Gastrocnemius medialis (tissue), 4 donors: ENCODE data around the gene CFAP54.

Experiments
- POLR2A ChIP-seq, 2 donors: fragments of 450-650 bp; IDR thresholded peaks; one replicate each; pipeline ENCODE4 v1.6.1; 2017; ENCODE audit warnings: antibody characterized with exemption in 2 of 2, mild to moderate bottlenecking in 2 of 2, moderate library complexity in 2 of 2
- TF ChIP-seq, protein P1 (sequence below), 5 experiments: fragments of 450-650 bp in 3 of 5; fragments of 200-600 bp in 2 of 5; sonication (generic) in 2 of 5; IDR thresholded peaks in 4 of 5; conservative IDR thresholded peaks in 1 of 5; 1 replicate in 4 of 5; 2 replicates in 1 of 5; pipeline ENCODE4 v1.5.1; 2016 to 2019; ENCODE audit warnings: antibody characterized with exemption in 5 of 5, mild to moderate bottlenecking in 3 of 5, moderate library complexity in 3 of 5

DNA sequence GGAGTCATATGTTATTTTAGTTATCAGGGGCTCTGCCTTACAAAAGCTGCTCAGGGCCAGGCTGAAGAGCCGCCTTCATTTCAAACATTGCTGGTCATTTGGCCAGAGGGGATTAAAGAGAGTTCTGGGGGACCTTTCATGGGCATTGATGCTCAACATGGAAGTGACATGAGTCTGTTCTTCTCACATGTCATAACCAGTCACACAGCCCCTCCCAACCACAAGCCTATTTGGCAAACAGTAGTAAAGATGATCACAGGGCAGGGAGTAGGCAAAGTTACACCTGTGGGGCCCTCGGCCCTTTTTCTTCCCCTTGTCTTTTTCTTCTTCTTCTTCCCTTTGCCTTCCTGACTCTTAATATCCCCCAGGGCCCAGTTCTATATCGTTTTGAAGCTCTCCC is 33.3 kb downstream of the CFAP54 start:
- TF ChIP-seq, protein P1, sequence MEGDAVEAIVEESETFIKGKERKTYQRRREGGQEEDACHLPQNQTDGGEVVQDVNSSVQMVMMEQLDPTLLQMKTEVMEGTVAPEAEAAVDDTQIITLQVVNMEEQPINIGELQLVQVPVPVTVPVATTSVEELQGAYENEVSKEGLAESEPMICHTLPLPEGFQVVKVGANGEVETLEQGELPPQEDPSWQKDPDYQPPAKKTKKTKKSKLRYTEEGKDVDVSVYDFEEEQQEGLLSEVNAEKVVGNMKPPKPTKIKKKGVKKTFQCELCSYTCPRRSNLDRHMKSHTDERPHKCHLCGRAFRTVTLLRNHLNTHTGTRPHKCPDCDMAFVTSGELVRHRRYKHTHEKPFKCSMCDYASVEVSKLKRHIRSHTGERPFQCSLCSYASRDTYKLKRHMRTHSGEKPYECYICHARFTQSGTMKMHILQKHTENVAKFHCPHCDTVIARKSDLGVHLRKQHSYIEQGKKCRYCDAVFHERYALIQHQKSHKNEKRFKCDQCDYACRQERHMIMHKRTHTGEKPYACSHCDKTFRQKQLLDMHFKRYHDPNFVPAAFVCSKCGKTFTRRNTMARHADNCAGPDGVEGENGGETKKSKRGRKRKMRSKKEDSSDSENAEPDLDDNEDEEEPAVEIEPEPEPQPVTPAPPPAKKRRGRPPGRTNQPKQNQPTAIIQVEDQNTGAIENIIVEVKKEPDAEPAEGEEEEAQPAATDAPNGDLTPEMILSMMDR (IDR thresholded peaks at IDR 0.05 in 4 of 5, conservative IDR thresholded peaks at IDR 0.05 in 1 of 5) = no peak
- TF ChIP-seq POLR2A (IDR thresholded peaks at IDR 0.05) = no peak
